ENCODE data around the gene ZEB1. TPM values are rescaled to one million over a fixed set of nuclear protein-coding genes. Genes with fewer than 3 reads are reported as not detected.

ZEB1 gene
- total and polyA plus RNA-seq, 2 of the 13 experiments (the other 11 are each of a cell fraction or from before 2014, with no cell fraction given) = 9.6 to 18.0 TPM

DNA sequence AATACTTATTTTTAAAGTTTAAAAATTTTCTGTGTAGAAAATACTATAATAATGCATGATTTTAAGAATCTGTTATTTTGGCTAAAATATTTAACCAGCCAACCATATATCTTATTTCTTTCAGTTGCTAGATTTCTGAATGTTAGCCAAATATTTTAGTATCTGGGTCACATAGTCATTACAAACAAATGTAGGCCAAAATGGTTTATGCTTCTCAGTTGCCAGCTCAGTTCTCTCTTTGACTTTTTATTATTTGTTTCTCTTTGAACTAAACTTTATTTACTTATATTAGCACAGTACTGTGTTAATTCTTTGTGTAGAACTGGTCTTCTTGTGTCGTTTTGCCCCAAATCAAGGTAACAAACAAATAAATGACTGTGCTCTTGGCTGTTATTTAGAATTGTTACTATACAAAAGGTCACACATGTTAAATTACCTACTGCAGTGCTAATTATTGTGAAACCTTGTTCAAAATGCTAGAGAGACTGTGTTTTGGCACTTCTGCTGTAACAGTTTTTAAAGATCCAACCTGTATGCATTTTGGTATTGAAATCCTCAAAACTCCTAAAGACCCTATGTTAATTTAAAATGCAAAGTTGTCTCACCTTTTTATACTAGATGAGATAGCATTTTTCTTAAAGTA lies 39.8 kb downstream of the ZEB1 start:
- CTCF ChIA-PET (ENCODE audit: low intra/inter-chr PET ratio, low total read pairs) = no interaction called here
- Histone ChIP-seq H3K27me3 (ENCODE audit: control insufficient read depth in 1 of 2, insufficient read depth in 2 of 2, low read length in 2 of 2) (no peaks in the 10 kb centered on the region), H2AFZ (ENCODE audit: low read length) (no peak overlapping the region), H3K4me2 (ENCODE audit: low read depth, low read length) (no peak overlapping the region), H3K79me2 (ENCODE audit: insufficient read depth, low read length) (peaks cover 36% of the 10 kb centered on the region), H4K20me1 (ENCODE audit: insufficient read depth, low read length) (peaks cover 16% of the 10 kb centered on the region), H3K36me3 (replicated peaks in 1 of 2; ENCODE audit: control insufficient read depth in 1 of 2, insufficient read depth in 2 of 2, low read length in 2 of 2) (no peaks in the 10 kb centered on the region), H3K9me3 (ENCODE audit: low read length) (no peaks in the 10 kb centered on the region), H3K27ac (ENCODE audit: extremely low read length, insufficient read depth, low read length) (no peak overlapping the region), H3K4me1 (ENCODE audit: insufficient read depth, low read length) (peaks cover 16% of the 10 kb centered on the region), H3K4me3 (replicated peaks in 1 of 3; ENCODE audit: insufficient read depth in 1 of 3, low read depth in 2 of 3, low read length in 3 of 3) (no peak overlapping the region), H3K9ac (ENCODE audit: insufficient read depth, low read depth, low read length) (no peak overlapping the region)
- BruUV-seq (replicated peaks) = no TSS peak
- in situ Hi-C loops (cut with HindIII; ENCODE audit: extremely low pct_ligation_motif_present, low pct_unique_long_range_greater_than_20kb) (no loop called here), intact Hi-C loops (cut with micrococcal nuclease; ENCODE audit: unreplicated experiment) (no loop called here)
- POLR2A ChIA-PET = no interaction called here
- DNase-seq (ENCODE audit: low spot score) = no peak
- TF ChIP-seq SIX1 (CRISPR knock-in tag; IDR thresholded peaks at IDR 0.05; ENCODE audit: borderline replicate concordance) (no peak), ZNF253 (CRISPR knock-in tag; IDR thresholded peaks at IDR 0.05; ENCODE audit: borderline replicate concordance) (no peak), ATM (IDR thresholded peaks at IDR 0.05; ENCODE audit: borderline replicate concordance) (no peak), HNF4A (CRISPR knock-in tag; IDR thresholded peaks at IDR 0.05) (no peak), RBM22 (optimal IDR thresholded peaks at IDR 0.05; ENCODE audit: low read length) (no peak)
- TF ChIP-seq, protein P1, sequence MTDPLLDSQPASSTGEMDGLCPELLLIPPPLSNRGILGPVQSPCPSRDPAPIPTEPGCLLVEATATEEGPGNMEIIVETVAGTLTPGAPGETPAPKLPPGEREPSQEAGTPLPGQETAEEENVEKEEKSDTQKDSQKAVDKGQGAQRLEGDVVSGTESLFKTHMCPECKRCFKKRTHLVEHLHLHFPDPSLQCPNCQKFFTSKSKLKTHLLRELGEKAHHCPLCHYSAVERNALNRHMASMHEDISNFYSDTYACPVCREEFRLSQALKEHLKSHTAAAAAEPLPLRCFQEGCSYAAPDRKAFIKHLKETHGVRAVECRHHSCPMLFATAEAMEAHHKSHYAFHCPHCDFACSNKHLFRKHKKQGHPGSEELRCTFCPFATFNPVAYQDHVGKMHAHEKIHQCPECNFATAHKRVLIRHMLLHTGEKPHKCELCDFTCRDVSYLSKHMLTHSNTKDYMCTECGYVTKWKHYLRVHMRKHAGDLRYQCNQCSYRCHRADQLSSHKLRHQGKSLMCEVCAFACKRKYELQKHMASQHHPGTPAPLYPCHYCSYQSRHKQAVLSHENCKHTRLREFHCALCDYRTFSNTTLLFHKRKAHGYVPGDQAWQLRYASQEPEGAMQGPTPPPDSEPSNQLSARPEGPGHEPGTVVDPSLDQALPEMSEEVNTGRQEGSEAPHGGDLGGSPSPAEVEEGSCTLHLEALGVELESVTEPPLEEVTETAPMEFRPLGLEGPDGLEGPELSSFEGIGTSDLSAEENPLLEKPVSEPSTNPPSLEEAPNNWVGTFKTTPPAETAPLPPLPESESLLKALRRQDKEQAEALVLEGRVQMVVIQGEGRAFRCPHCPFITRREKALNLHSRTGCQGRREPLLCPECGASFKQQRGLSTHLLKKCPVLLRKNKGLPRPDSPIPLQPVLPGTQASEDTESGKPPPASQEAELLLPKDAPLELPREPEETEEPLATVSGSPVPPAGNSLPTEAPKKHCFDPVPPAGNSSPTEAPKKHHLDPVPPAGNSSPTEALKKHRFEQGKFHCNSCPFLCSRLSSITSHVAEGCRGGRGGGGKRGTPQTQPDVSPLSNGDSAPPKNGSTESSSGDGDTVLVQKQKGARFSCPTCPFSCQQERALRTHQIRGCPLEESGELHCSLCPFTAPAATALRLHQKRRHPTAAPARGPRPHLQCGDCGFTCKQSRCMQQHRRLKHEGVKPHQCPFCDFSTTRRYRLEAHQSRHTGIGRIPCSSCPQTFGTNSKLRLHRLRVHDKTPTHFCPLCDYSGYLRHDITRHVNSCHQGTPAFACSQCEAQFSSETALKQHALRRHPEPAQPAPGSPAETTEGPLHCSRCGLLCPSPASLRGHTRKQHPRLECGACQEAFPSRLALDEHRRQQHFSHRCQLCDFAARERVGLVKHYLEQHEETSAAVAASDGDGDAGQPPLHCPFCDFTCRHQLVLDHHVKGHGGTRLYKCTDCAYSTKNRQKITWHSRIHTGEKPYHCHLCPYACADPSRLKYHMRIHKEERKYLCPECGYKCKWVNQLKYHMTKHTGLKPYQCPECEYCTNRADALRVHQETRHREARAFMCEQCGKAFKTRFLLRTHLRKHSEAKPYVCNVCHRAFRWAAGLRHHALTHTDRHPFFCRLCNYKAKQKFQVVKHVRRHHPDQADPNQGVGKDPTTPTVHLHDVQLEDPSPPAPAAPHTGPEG (CRISPR knock-in tag; IDR thresholded peaks at IDR 0.05) = no peak
- ATAC-seq = no peak
- no peak for FAIRE-seq
- 66% methylated on average over 1 of the region's 1 CpG for WGBS (ENCODE audit: low lambda C conversion rate)
